ENCODE measurements around the gene FAHD2B. TPM values are rescaled to one million over a fixed set of nuclear protein-coding genes. Genes with fewer than 3 reads are reported as not detected.
"Not testable (repeated sequence)": the region's sequence is repeated elsewhere in the genome, so short reads cannot be mapped to it uniquely, and the experiment has no call there.

Gene FAHD2B
- polyA plus RNA-seq, 4 donors: 17.5 to 33.3 (median 21.2) TPM

GRCh38 chr2:97068722-97069121, 26.0 kb downstream of the FAHD2B start:
- DNase-seq (ENCODE audit: low read depth in 4 of 4, low spot score in 3 of 4): not testable (repeated sequence)

- no peak for DNase-seq (ENCODE audit: low read depth in 4 of 4, low spot score in 3 of 4)
These were observed 26.6 kb downstream of the FAHD2B start for GRCh38 chr2:97068074-97068473.

GRCh38 chr2:97067279-97068004, 27.2 kb downstream of the FAHD2B start:
- DNase-seq (ENCODE audit: low read depth in 4 of 4, low spot score in 3 of 4): no peak

- not testable (repeated sequence) for DNase-seq (ENCODE audit: low read depth in 4 of 4, low spot score in 3 of 4)
These were observed 28.7 kb downstream of the FAHD2B start for GRCh38 chr2:97066030-97066429.

GRCh38 chr2:97062020-97062419, 32.7 kb downstream of the FAHD2B start:
- DNase-seq (ENCODE audit: low read depth in 4 of 4, low spot score in 3 of 4): not testable (repeated sequence)

- not testable (repeated sequence) for DNase-seq (ENCODE audit: low read depth in 4 of 4, low spot score in 3 of 4)
These were observed 34.9 kb downstream of the FAHD2B start for GRCh38 chr2:97059782-97060181.

GRCh38 chr2:97056150-97056549, 38.5 kb downstream of the FAHD2B start:
- not testable (repeated sequence) for DNase-seq (ENCODE audit: low read depth in 4 of 4, low spot score in 3 of 4)

- not testable (repeated sequence) for DNase-seq (ENCODE audit: low read depth in 4 of 4, low spot score in 3 of 4)
These were observed 44.6 kb downstream of the FAHD2B start for GRCh38 chr2:97050032-97050431.

GRCh38 chr2:97048448-97048847, 46.2 kb downstream of the FAHD2B start:
- not testable (repeated sequence) for DNase-seq (ENCODE audit: low read depth in 4 of 4, low spot score in 3 of 4)

GRCh38 chr2:97046676-97047075, 48.0 kb downstream of the FAHD2B start:
- DNase-seq (ENCODE audit: low read depth in 4 of 4, low spot score in 3 of 4): not testable (repeated sequence)

GRCh38 chr2:97045895-97046499, 48.7 kb downstream of the FAHD2B start:
- not testable (repeated sequence) for DNase-seq (ENCODE audit: low read depth in 4 of 4, low spot score in 3 of 4)

Other genes with a start within 250 kb of the FAHD2B start
- gene ANKRD39, start 236.9 kb downstream of the FAHD2B start, polyA plus RNA-seq (ENCODE audit: insufficient read length in 4 of 4): 10 to 100 TPM in 1 of 4 donors, 1 to 10 TPM in 3; 6.6 to 10.9 (median 7.2) TPM
- 10 to 100 TPM; 34.4 to 47.9 (median 41.0) TPM for gene SEMA4C, start 224.8 kb downstream of the FAHD2B start, polyA plus RNA-seq (ENCODE audit: insufficient read length in 4 of 4)
- 1 to 10 TPM in 1 of 4 donors, under 1 TPM in 3; 0.39 to 1.1 (median 0.44) TPM for gene FAM178B, start 108.3 kb downstream of the FAHD2B start, polyA plus RNA-seq (ENCODE audit: insufficient read length in 4 of 4)
- gene ANKRD36, start 18.3 kb upstream of the FAHD2B start, polyA plus RNA-seq (ENCODE audit: insufficient read length in 4 of 4): 10 to 100 TPM; 17.0 to 22.2 (median 17.1) TPM

All from left renal pelvis (tissue), 4 donors.